ENCODE measurements around the gene TXNDC12.
"Not testable (repeated sequence)": the region's sequence is repeated elsewhere in the genome, so short reads cannot be mapped to it uniquely, and the experiment has no call there.

The TXNDC12 gene

DNA sequence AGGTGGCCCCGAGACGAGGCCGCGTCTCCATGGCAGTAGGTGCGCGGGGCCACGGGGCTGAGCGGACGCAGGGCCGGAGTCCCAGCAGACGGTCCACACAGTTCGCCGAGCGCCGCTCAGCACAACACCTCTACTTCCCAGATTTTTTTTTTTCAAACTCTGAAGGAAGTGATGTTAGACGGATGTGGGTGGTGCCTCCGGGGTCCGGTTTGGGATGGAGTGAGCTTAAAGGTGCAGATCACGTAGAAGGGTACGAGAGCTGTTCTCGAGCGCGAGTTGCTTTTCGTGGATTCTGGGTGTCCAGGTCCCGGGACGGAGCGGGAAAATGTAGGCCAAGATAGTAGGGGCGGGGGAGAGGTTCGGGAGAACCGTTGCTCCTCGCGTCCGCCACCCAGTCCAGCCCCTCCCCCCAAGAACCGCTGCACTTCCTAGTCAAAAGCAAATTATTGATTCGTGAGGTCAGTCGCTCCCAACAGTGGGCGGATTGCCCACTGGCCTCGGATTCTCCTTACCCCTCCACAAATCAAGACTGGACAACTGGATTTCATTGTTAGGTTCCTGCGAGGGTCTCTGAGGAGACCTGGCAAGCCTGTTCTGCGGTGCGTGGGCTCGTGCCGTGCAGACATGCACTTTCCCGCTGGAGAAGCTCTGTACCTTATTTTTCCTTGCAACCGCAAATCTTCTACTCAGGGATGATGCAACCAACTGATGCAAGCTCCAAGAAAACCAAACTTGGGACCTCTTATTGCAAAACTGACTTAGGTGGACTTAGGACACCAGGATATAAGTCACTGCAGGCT, at the start of gene TXNDC12:
TXNDC12 (minus strand) TSS at position 126 of the 800 bp plus-strand sequence; CDS start at position 31, 95 bp downstream.
- DNase-seq (ENCODE audit: low read depth in 2 of 2): peak; percentile 67 to 71

GRCh38 chr1:52102336-52103013, 47.5 kb upstream of the TXNDC12 start:
- DNase-seq (ENCODE audit: low read depth in 2 of 2): no peak

- no peak for DNase-seq (ENCODE audit: low read depth in 2 of 2)
These were observed 43.3 kb upstream of the TXNDC12 start for GRCh38 chr1:52098139-52098871.

DNA sequence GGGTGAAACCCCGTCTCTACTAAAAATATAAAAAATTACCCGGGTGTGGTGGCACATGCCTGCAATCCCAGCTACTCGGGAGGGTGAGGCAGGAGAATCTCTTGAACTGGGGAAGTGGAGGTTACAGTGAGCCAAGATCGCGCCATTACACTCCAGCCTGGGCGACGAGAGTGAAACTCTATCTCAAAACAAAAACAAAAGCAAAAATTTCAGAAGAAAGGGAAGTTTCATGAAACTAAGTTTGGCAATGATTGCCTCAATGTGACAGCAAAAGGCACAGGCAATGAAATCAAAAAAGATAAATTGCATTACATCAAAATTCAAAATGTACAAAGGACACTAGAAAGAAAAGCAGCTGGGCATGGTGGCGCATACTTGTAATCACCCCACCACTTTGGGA, 41.2 kb upstream of the TXNDC12 start:
- no peak for DNase-seq (ENCODE audit: low read depth in 2 of 2)

DNA sequence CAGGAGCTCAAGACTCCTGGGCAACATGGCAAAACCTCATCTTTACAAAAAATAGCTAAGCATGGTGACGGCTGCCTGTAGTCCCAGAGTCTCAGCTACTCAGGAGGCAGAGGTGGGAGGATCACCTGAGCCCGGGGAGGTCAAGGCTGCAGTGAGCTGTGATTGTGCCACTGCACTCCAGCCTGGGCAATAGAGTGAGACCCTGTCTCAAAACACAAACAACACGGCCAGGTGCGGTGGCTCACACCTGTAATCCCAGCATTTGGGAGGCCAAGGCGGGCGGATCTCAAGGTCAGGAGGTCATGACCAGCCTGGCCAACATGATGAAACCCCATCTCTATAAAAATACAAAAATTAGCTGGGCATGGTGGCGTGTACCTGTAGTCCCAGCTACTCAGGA, 39.3 kb upstream of the TXNDC12 start:
- not testable (repeated sequence) for DNase-seq (ENCODE audit: low read depth in 2 of 2)

DNA sequence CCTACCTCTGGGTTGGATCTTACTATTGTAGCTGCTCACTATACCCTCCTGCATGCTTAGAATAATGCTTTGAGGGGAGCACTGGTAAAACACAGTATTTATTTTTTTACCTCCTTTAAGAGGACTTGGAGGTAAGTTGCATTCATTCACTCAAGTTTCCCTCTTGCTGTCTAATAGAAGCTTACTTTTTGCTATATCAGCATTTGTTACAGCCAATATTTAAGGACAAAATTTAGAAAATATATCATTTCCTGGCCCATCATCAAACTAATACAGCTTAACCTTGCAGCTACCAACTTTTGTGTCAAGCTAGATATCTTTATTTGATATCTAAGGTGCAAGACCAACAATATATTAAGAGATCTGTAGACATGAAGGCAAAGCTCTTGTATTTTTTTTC, 32.9 kb upstream of the TXNDC12 start:
- DNase-seq (ENCODE audit: low read depth in 2 of 2): not testable (repeated sequence)

GRCh38 chr1:52080014-52080415, 25.0 kb upstream of the TXNDC12 start:
- no peak for DNase-seq (ENCODE audit: low read depth in 2 of 2)

DNA sequence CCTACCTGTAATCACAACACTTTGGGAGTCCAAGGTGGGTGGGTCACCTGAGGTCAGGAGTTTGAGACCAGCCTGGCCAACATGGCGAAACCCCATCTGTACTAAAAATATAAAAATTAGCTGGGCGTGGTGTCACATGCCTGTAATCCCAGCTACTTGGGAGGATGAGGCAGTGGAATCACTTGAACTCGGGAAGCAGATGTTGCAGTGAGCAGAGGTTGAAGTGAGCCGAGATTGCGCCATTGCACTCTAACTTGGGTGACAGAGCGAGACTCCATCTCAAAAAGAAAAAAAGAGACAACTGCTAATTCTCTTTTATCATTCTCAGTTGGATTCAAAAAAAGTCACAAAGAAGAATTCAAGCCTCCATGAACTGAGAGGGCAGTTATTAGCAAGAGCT, 22.3 kb upstream of the TXNDC12 start:
- not testable (repeated sequence) for DNase-seq (ENCODE audit: low read depth in 2 of 2)

- DNase-seq (ENCODE audit: low read depth in 2 of 2): no peak
These were observed 17.3 kb upstream of the TXNDC12 start for GRCh38 chr1:52072291-52072690.

GRCh38 chr1:52070704-52071103, 15.7 kb upstream of the TXNDC12 start:
- no peak for DNase-seq (ENCODE audit: low read depth in 2 of 2)

- DNase-seq (ENCODE audit: low read depth in 2 of 2): no peak
These were observed 8.2 kb upstream of the TXNDC12 start for GRCh38 chr1:52063192-52063591.

GRCh38 chr1:52060822-52061221, 5.8 kb upstream of the TXNDC12 start:
- DNase-seq (ENCODE audit: low read depth in 2 of 2): no peak

GRCh38 chr1:52059888-52060287, 4.9 kb upstream of the TXNDC12 start:
- no peak for DNase-seq (ENCODE audit: low read depth in 2 of 2)

GRCh38 chr1:52059321-52059720, 4.3 kb upstream of the TXNDC12 start:
- peak; percentile 24 to 42 for DNase-seq (ENCODE audit: low read depth in 2 of 2)

GRCh38 chr1:52057876-52058415, 3.0 kb upstream of the TXNDC12 start:
- no peak for DNase-seq (ENCODE audit: low read depth in 2 of 2)

DNA sequence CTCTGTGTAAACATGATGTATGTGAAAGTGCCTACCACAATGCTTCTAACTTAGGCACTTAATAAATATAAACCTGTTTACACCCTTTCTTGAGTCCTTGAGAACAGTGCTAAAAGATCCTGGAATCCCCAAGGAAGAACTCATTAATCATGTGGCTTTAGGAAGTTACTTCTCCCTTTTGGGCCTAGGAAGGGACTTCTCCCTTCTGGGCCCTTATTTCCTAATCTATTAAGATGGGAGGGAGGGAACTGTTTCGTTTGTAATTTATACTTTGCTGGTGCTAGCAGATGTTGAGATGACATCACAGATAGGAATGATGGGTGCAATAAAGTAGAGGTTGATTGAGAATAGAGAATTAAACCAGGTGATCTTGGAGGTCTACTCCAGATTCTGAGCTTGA, 2.3 kb upstream of the TXNDC12 start:
- no peak for DNase-seq (ENCODE audit: low read depth in 2 of 2)

GRCh38 chr1:52056937-52057231, 1.9 kb upstream of the TXNDC12 start:
- DNase-seq (ENCODE audit: low read depth in 2 of 2): peak in 1 of 2 experiments; percentile 15

GRCh38 chr1:52056163-52056936, 1.4 kb upstream of the TXNDC12 start, which contains the start of gene BTF3L4:
TSS of gene BTF3L4 (plus strand) at chr1:52056295. CDS start at chr1:52059848, 3,553 bp downstream.
- peak; percentile 78 to 80 for DNase-seq (ENCODE audit: low read depth in 2 of 2)

DNA sequence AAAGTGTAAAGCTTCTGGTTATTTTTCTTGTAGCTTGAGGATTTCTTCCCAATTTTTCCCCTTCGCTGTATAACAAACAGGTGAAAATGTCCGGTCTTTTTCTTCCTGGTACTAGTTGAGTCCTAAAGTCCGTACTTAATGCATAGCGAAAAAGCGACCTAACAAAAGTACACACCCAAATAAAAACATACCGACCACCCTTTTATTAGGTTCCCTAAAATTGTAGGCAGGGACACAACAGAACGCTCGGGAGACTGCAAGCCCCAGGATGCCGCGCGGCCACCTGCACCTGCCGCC, 823 bp upstream of the TXNDC12 start:
- DNase-seq (ENCODE audit: low read depth in 2 of 2): no peak

DNA sequence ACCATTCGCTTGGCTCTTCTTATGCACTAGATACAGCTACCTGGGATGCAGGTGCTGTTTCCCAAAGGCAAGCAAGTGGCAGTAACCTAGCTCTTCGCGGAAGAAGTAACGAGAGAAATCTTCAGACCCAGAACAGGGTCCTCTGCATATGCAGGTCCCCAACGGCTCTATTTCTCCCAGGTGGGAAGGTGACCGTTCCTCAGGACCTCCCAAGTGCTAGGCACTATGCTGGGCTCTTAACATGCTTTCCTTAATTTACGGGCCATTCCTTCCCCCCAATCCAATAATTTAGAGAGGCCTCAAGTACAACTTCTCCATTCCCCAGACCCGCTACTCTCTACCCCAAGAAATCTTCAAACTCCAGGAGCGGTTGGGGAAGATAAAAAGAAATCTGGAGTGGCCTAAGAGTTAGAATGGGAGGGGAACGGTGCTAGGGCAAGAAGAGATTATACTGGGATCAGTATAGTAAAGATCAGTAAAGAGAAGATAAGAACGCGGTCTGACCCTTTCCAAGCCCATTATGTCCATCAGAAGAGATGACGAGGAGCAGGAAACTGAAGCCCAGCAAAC, 410 bp downstream of the TXNDC12 start:
- no peak for DNase-seq (ENCODE audit: low read depth in 2 of 2)

DNA sequence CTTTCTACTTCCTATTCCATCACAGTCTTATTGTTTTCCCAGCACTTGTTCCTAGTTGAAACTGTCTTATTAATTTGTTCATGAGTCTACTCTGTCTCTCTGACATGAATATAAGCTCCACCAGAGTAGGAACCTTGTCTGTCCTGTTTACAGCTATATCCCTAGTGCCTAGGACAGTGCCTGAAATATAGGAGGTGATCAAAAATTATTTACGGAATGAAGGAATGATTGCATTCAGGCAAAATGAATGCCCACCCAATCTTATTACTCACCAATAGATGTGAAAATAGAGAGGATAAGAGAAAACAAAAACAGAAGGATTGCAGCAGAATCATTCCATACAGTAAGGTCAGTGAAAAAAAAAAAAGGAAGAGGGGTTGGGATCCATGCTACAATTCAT, 1.1 kb downstream of the TXNDC12 start:
- no peak for DNase-seq (ENCODE audit: low read depth in 2 of 2)

Measured in fibroblast of skin of left biceps (primary cell).